Choroid plexus epithelial cell (primary cell): ENCODE data around the gene XK.

ENCODE experiments used
- DNase-seq: peaks from one replicate; pipeline ENCODE4 v3.0.0-alpha.2; 2010; ENCODE audit warnings: low read depth
- H3K4me3 ChIP-seq: 2 replicates; pipeline ENCODE4 v1.5.1; 2011; ENCODE audit warnings: low read depth, mild to moderate bottlenecking, control low read depth, low read length, moderate library complexity
- CTCF ChIP-seq: conservative IDR thresholded peaks from 2 replicates; pipeline ENCODE4 v1.5.1; 2011; ENCODE audit warnings: low read depth, mild to moderate bottlenecking, control low read depth, inconsistent platforms, low read length, moderate library complexity

The XK gene

GRCh38 chrX:37692918-37693317 is 7.3 kb downstream of the XK start:
- DNase-seq: no peak
- no peak for TF ChIP-seq CTCF
- H3K4me3 ChIP-seq: no peak overlapping the region

GRCh38 chrX:37697169-37697760 is 11.7 kb downstream of the XK start:
- no peak for TF ChIP-seq CTCF
- H3K4me3 ChIP-seq: no peak overlapping the region
- peak; percentile 8 for DNase-seq

GRCh38 chrX:37701588-37701987 is 16.0 kb downstream of the XK start:
- no peak for DNase-seq
- no peak for TF ChIP-seq CTCF

GRCh38 chrX:37711991-37712390 is 26.4 kb downstream of the XK start:
- no peak for TF ChIP-seq CTCF
- DNase-seq: no peak
- H3K4me3 ChIP-seq: no peak overlapping the region

More at GRCh38 chrX:37701588-37701987, 16.0 kb downstream of the XK start:
- H3K4me3 ChIP-seq: no peak overlapping the region

- TF ChIP-seq CTCF: no peak
- no peak overlapping the region for H3K4me3 ChIP-seq
- DNase-seq: peak; percentile 50
Measured at GRCh38 chrX:37712458-37712857, 26.9 kb downstream of the XK start.

- TF ChIP-seq CTCF: no peak
- DNase-seq: no peak
Measured at GRCh38 chrX:37714479-37714878, 28.9 kb downstream of the XK start.

GRCh38 chrX:37716602-37717001 is 31.0 kb downstream of the XK start:
- no peak overlapping the region for H3K4me3 ChIP-seq
- TF ChIP-seq CTCF: no peak
- DNase-seq: no peak

More at GRCh38 chrX:37714479-37714878, 28.9 kb downstream of the XK start:
- no peak overlapping the region for H3K4me3 ChIP-seq
